ENCODE data around the gene VAV3. TPM values are rescaled to one million over a fixed set of nuclear protein-coding genes. Genes with fewer than 3 reads are reported as not detected.

VAV3 gene
- total and polyA plus RNA-seq, 2 of the 13 experiments (the other 11 are each of a cell fraction or from before 2014, with no cell fraction given), result 15.9 to 29.8 TPM

DNA sequence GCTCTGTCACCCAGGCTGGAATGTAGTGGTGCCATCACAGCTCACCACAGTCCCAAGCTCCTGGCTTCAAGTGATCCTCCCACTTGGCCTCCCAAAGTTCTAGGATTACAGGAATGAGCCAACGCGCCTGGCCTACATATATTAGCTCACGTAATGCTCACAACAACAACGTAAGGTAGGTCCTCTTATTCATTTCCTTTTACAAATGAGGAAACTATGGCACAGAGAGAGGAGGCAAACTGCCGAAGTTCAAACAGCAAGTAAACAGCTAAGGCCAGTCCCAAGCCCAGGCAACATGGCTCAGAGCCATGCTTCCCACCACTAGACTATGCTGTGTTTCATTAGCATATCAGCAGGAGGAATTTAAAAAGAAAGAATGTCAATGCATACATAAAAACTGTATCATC is 284.4 kb downstream of the VAV3 start (continued):
- no peak for TF ChIP-seq SKI (IDR thresholded peaks at IDR 0.05; ENCODE audit: partially characterized antibody)
- TF ChIP-seq MTA3 (CRISPR knock-in tag; IDR thresholded peaks at IDR 0.05), result no peak
- peak; percentile 94 for TF ChIP-seq ZMYM3 (CRISPR knock-in tag; IDR thresholded peaks at IDR 0.05)
- peak; percentile 55; the same call in 1 of the 2 replicates for TF ChIP-seq KDM1A (CRISPR knock-in tag; IDR thresholded peaks at IDR 0.05)
- TF ChIP-seq TEAD3 (CRISPR knock-in tag; optimal IDR thresholded peaks at IDR 0.05; ENCODE audit: borderline replicate concordance), result peak; percentile 82
- no peak for TF ChIP-seq ZNF749 (CRISPR knock-in tag; IDR thresholded peaks at IDR 0.05; ENCODE audit: borderline replicate concordance)
- no peak for TF ChIP-seq ZNF432 (CRISPR knock-in tag; IDR thresholded peaks at IDR 0.05; ENCODE audit: borderline replicate concordance)
- TF ChIP-seq ZMYM2 (CRISPR knock-in tag; IDR thresholded peaks at IDR 0.05), result peak; percentile 73; the same call in 1 of the 2 replicates
- peak; percentile 22; the same call in 1 of the 2 replicates for TF ChIP-seq FOXK1 (CRISPR knock-in tag; IDR thresholded peaks at IDR 0.05; ENCODE audit: borderline replicate concordance, low read depth)
- TF ChIP-seq, protein P1, sequence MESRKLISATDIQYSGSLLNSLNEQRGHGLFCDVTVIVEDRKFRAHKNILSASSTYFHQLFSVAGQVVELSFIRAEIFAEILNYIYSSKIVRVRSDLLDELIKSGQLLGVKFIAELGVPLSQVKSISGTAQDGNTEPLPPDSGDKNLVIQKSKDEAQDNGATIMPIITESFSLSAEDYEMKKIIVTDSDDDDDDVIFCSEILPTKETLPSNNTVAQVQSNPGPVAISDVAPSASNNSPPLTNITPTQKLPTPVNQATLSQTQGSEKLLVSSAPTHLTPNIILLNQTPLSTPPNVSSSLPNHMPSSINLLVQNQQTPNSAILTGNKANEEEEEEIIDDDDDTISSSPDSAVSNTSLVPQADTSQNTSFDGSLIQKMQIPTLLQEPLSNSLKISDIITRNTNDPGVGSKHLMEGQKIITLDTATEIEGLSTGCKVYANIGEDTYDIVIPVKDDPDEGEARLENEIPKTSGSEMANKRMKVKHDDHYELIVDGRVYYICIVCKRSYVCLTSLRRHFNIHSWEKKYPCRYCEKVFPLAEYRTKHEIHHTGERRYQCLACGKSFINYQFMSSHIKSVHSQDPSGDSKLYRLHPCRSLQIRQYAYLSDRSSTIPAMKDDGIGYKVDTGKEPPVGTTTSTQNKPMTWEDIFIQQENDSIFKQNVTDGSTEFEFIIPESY (CRISPR knock-in tag; IDR thresholded peaks at IDR 0.05), result peak; percentile 48; the same call in 1 of the 2 replicates
- TF ChIP-seq KLF16 (CRISPR knock-in tag; IDR thresholded peaks at IDR 0.05), result peak in 1 of 2 experiments; percentile 7; a peak in 1 of 4 replicates
- TF ChIP-seq U2AF2 (IDR thresholded peaks at IDR 0.05; ENCODE audit: low read depth, low read length), result no peak
- TF ChIP-seq ZNF12 (CRISPR knock-in tag; IDR thresholded peaks at IDR 0.05), result no peak
- 0 out of 2 replicates have a peak, but pooled peaks have one; percentile 42 for TF ChIP-seq MEIS2 (CRISPR knock-in tag; IDR thresholded peaks at IDR 0.05)
- no peak for TF ChIP-seq ZNF234 (CRISPR knock-in tag; conservative IDR thresholded peaks at IDR 0.05)
- 0 out of 2 replicates have a peak, but pooled peaks have one; percentile 15 for TF ChIP-seq KMT2B (CRISPR knock-in tag; IDR thresholded peaks at IDR 0.05)
- no peak for TF ChIP-seq ZFP36 (IDR thresholded peaks at IDR 0.05; ENCODE audit: borderline replicate concordance, low read depth, low read length, partially characterized antibody)
- TF ChIP-seq, protein P2, sequence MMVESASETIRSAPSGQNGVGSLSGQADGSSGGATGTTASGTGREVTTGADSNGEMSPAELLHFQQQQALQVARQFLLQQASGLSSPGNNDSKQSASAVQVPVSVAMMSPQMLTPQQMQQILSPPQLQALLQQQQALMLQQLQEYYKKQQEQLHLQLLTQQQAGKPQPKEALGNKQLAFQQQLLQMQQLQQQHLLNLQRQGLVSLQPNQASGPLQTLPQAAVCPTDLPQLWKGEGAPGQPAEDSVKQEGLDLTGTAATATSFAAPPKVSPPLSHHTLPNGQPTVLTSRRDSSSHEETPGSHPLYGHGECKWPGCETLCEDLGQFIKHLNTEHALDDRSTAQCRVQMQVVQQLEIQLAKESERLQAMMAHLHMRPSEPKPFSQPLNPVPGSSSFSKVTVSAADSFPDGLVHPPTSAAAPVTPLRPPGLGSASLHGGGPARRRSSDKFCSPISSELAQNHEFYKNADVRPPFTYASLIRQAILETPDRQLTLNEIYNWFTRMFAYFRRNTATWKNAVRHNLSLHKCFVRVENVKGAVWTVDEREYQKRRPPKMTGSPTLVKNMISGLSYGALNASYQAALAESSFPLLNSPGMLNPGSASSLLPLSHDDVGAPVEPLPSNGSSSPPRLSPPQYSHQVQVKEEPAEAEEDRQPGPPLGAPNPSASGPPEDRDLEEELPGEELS (CRISPR knock-in tag; IDR thresholded peaks at IDR 0.05), result peak; percentile 52
- TF ChIP-seq HDAC2 (CRISPR knock-in tag; IDR thresholded peaks at IDR 0.05), result peak; percentile 58; the same call in 1 of the 2 replicates
- TF ChIP-seq TAF15 (IDR thresholded peaks at IDR 0.05; ENCODE audit: low read depth, low read length, poor library complexity, severe bottlenecking), result no peak
- TF ChIP-seq ZNF768 (CRISPR knock-in tag; IDR thresholded peaks at IDR 0.05), result no peak
- TF ChIP-seq SIX4 (CRISPR knock-in tag; IDR thresholded peaks at IDR 0.05), result peak; percentile 65; the same call in 1 of the 2 replicates
- 0 out of 2 replicates have a peak, but pooled peaks have one; percentile 10 for TF ChIP-seq KDM3A (CRISPR knock-in tag; IDR thresholded peaks at IDR 0.05; ENCODE audit: low read depth)
- TF ChIP-seq ZFP62 (CRISPR knock-in tag; IDR thresholded peaks at IDR 0.05), result no peak
- TF ChIP-seq MXI1 (IDR thresholded peaks at IDR 0.05; ENCODE audit: borderline replicate concordance, low read depth, low read length), result 0 out of 3 replicates have a peak, but pooled peaks have one; percentile 14
- TF ChIP-seq, protein P3, sequence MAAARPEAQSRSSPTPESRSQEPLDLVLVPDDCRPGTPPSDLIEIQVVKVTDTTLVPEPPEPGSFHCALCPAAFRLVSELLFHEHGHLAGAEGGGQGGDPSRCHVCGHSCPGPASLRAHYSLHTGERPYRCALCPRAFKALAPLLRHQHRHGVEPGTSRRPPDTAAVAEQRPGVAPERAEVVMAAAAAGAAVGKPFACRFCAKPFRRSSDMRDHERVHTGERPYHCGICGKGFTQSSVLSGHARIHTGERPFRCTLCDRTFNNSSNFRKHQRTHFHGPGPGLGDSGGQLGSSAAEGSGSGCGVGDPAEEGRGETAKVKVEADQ (CRISPR knock-in tag; IDR thresholded peaks at IDR 0.05; ENCODE audit: borderline replicate concordance), result peak; percentile 92
